Retinal pigment epithelial cell (primary cell): ENCODE data around the gene ZNF521.

Experiments used
- DNase-seq: peaks from one replicate; pipeline ENCODE4 v3.0.0-alpha.2; 2010; ENCODE audit warnings: low read depth
- H3K4me3 ChIP-seq: 2 replicates; pipeline ENCODE4 v1.5.1; 2011; ENCODE audit warnings: mild to moderate bottlenecking, low read length, control low read depth, moderate library complexity
- TF ChIP-seq, protein P1 (sequence below): conservative IDR thresholded peaks from 2 replicates; pipeline ENCODE4 v1.5.1; 2011; ENCODE audit warnings: low read depth, low read length, control low read depth, inconsistent platforms

Gene ZNF521

DNA sequence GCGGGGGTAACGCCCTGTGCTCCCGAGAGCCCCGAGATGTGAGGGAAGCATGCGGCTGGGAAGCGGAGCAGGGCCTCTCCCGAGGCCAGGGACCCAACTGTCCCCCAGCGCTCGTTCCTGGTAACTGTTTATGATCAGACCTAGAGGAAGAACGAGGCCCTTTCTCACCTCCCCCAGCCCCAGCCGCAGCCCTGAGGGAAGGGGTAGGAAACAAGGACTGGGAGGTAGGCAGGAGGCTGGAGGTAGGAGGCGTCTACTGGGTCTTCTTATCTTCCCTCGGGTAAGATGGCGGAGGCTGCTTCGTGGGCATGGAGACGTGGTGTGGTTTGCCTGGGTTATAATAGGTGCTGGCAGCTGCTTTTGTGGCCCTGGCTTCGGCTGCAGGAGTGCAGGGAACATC is 335.8 kb downstream of the ZNF521 start:
- no peak for DNase-seq
- TF ChIP-seq, protein P1, sequence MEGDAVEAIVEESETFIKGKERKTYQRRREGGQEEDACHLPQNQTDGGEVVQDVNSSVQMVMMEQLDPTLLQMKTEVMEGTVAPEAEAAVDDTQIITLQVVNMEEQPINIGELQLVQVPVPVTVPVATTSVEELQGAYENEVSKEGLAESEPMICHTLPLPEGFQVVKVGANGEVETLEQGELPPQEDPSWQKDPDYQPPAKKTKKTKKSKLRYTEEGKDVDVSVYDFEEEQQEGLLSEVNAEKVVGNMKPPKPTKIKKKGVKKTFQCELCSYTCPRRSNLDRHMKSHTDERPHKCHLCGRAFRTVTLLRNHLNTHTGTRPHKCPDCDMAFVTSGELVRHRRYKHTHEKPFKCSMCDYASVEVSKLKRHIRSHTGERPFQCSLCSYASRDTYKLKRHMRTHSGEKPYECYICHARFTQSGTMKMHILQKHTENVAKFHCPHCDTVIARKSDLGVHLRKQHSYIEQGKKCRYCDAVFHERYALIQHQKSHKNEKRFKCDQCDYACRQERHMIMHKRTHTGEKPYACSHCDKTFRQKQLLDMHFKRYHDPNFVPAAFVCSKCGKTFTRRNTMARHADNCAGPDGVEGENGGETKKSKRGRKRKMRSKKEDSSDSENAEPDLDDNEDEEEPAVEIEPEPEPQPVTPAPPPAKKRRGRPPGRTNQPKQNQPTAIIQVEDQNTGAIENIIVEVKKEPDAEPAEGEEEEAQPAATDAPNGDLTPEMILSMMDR: no peak
- no peak overlapping the region for H3K4me3 ChIP-seq
